ENCODE measurements around the gene ELAPOR2.

GRCh38 chr7:87092568-87093091, 33.2 kb upstream of the ELAPOR2 start:
- TF ChIP-seq CTCF (IDR thresholded peaks at IDR 0.05; ENCODE audit: low read depth, low read length, missing input control) (no peak), ZBTB33 (IDR thresholded peaks at IDR 0.05) (no peak), TAF1 (conservative IDR thresholded peaks at IDR 0.05) (no peak)
